ENCODE data around the gene RELCH.

Gene RELCH

DNA sequence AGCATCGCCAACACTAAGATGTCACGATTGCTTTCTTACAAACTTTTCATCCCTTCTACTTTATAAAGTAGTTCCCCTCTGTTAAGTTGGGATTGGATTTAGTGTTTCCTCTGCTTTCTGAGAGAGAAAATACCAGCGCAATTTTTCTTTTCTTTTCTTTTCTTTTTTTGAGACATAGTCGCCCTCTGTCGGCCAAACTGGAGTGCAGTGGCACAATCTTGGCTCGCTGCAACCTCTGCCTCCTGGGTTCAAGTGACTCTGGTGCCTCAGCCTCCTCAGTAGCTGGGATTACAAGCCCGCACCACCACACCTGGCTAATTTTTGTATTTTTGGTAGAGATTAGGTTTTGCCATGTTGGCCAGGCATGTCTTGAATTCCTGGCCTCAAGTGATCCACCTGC is 9.0 kb downstream of the RELCH start:
- DNase-seq (ENCODE audit: low read depth in 2 of 2): no peak

DNA sequence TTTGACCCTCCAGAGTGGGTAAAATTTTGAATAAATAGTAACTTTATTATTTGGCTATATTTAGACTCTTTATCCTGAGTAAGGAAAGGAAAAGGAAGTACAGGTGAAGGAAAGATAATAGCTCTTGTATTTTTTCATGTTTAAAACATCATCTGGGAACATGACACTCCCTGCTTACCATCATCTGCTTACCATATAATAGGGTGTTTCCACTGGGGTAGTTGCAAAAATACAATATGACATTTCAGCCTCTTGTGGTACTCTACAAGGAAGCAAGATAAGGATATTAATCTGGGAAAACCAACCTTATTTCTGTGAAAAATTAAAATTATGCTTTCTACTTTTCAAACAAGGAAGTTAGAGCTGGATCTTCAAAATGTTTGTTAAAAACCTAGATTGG is 9.9 kb downstream of the RELCH start:
- no peak for DNase-seq (ENCODE audit: low read depth in 2 of 2)

- DNase-seq (ENCODE audit: low read depth in 2 of 2): no peak
Measured at GRCh38 chr18:62198259-62198658, 11.2 kb downstream of the RELCH start.

GRCh38 chr18:62199629-62200028 is 12.6 kb downstream of the RELCH start:
- no peak for DNase-seq (ENCODE audit: low read depth in 2 of 2)

DNA sequence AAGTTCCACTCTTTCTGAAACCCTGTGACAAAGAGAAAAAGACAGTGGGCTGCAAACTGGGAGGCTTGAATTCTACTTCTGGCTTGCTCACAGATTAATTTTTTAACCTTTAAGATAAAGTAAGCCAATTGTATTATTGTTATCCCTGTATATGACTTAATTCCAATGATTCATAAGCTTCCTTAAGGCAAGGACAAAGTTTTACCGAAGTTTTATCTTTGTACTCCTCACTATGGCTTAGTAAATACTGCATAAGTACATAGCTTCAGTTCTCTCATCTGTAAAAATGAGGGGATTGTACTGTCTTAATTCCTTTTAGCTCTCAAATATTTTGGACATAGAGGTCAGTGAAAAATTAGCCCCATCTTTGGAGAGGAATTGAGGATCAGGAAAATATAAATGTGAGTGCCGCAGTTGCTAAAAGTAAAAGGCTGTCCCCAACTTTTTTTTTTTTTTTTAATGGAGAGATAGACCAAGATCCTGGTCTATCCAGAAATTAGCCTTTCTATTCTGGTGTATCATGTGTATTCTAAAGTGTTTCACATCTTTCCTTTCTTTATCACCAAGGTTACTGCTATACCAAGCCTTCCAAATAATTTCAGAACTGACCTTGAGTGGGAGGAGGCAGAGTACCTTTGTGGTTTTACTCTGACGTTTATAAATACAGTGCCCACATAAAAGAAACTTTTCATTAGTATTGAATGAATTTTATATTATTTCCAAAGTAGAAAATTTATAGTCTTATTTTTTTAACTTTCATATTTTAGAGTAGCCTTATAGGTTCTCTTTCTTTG is 13.3 kb downstream of the RELCH start:
- no peak for DNase-seq (ENCODE audit: low read depth in 2 of 2)

DNA sequence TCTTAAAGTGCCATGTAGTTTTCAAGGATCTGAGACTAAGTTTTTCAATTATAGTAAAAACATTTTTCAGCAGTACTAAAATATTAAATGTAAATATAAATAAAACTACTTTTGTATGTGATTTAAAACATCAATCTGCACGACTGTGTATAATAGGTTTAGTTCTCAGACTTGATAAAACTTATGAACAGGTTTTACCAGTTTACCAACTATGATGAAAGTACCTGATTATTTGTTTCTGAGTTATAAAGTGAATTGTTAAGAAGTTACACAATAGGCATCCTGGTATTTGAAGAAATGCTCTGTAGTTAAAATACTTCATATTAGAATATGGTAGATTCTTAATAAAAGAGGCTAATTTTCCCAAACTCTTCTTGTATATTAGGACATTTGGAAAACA is 14.8 kb downstream of the RELCH start:
- DNase-seq (ENCODE audit: low read depth in 2 of 2): no peak

GRCh38 chr18:62205824-62206223 is 18.8 kb downstream of the RELCH start:
- DNase-seq (ENCODE audit: low read depth in 2 of 2): no peak

DNA sequence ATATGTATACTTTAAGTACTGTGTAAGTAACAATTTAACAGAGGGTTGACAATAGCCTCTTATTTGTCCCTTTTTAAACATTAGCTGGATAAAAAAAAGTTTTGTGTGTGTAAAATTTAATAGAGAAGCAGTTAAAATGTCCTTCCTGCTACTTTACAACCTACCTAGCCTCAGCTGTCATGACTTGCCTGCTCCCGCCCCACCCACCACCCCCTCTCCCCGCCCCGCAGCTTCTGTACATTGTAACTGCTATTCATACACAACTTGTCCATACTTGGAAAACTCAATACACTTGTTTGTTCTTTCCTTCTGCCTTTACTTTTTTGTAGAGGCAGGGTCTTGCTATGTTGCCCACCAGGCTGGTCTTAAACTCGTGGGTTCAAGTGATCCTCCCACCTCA is 19.5 kb downstream of the RELCH start:
- DNase-seq (ENCODE audit: low read depth in 2 of 2): no peak

DNA sequence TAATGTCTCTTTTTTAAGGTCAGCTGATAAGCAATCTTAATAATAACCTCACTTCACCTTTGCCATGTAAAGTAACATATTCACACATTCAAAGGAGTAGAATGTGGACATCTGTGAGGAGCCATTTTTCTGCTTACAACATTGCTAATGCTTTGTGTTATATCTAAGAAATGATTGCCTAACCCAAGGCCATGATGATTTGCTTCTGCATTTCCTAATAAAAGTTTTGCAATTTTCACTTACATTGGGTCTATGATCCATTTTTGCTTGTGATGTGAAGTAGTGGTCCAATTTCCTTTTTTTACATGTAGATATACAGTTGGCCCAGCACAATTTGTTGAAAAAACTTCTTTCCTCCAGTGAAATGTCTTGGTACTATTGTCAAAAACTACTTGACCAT is 22.0 kb downstream of the RELCH start:
- DNase-seq (ENCODE audit: low read depth in 2 of 2): no peak

DNA sequence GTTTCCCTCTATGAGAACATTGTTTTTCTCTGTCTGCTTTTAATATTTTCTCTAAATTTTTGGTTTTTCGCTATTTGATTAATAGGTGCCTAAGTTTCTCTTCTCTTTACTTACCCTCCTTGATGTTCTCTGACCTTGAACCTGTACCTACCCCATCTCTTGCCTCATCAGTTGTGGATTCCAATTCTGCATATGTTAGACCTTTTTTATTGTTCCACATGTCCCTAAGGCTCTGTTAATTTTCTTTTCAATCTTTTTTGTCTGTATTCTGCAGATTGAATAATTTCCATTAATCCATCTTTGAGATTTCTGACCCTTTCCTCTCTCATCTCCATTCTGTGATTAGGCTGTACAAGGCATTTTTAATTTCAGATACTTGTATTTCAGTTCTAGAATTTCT is 23.1 kb downstream of the RELCH start:
- no peak for DNase-seq (ENCODE audit: low read depth in 2 of 2)

- no peak for DNase-seq (ENCODE audit: low read depth in 2 of 2)
Measured at GRCh38 chr18:62211325-62211828, 24.3 kb downstream of the RELCH start.

DNA sequence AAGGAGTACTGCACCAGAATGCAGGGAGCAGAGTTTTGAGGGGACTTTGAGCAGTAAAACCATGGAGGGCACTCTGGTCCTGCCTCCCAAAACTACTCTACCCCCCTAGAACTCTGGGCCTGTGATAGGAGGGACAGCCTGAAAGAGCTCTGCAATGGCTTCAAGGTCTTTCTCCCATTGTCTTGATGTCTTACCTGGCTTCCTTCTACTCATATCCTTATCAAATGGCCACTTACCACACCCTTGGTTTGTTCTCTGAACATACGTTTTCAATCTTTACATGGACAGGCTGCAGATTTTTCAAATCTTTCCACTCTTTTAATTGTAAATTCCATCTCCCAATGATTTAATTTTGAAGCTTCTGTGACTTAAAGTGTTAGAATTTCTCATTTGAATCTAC is 27.7 kb downstream of the RELCH start:
- no peak for DNase-seq (ENCODE audit: low read depth in 2 of 2)

- no peak for DNase-seq (ENCODE audit: low read depth in 2 of 2)
Measured at GRCh38 chr18:62224229-62224628, 37.2 kb downstream of the RELCH start.

GRCh38 chr18:62226047-62226446 is 39.0 kb downstream of the RELCH start:
- DNase-seq (ENCODE audit: low read depth in 2 of 2): no peak

- DNase-seq (ENCODE audit: low read depth in 2 of 2): no peak
Measured at GRCh38 chr18:62236252-62236651, 49.2 kb downstream of the RELCH start.

- DNase-seq (ENCODE audit: low read depth in 2 of 2): no peak
Measured at GRCh38 chr18:62239475-62239874, 52.4 kb downstream of the RELCH start.

DNA sequence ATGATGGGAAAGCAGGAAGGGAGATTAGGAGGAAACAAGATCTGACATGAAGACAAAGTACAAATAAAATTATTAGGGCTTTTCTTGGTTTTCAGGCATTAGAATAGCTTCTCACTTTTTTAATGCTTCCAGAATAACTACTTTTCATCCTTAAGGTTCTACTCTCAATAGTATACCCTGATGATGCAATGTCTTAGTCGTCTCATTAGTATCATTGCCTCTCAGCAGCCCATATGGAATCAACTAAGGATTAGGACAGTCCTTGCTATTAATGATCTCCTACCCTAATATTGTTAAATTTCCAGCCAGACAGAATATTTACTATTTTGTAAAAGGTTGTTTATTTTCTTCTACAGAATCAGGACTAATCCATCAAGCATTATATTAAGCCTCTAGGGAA is 55.9 kb downstream of the RELCH start:
- DNase-seq (ENCODE audit: low read depth in 2 of 2): no peak

GRCh38 chr18:62245177-62245576 is 58.1 kb downstream of the RELCH start:
- no peak for DNase-seq (ENCODE audit: low read depth in 2 of 2)

GRCh38 chr18:62245699-62246098 is 58.6 kb downstream of the RELCH start:
- DNase-seq (ENCODE audit: low read depth in 2 of 2): no peak

GRCh38 chr18:62248313-62248712 is 61.3 kb downstream of the RELCH start:
- DNase-seq (ENCODE audit: low read depth in 2 of 2): no peak

- DNase-seq (ENCODE audit: low read depth in 2 of 2): peak; percentile 31 to 64
Measured at GRCh38 chr18:62249478-62250097, 62.5 kb downstream of the RELCH start.

- no peak for DNase-seq (ENCODE audit: low read depth in 2 of 2)
Measured at GRCh38 chr18:62250475-62250874, 63.4 kb downstream of the RELCH start.

DNA sequence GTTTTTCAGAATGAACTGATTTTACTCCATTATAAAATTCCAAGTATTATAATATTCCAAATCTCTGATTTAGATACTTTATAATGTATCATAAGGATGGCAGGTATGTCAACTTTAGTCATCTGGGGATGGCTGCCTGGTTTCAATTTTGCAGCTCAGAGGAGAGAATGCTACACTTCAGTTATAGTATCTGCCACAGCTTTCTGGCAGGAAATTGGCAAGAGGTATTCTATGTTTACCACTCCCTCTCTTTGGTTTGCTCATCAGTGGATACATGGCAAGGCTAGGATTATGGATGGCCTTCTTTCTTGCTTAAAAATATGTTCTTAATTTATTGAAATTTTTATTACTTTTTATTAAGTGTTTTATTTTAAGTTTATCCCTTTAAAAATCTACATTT is 71.0 kb downstream of the RELCH start:
- no peak for DNase-seq (ENCODE audit: low read depth in 2 of 2)

Measured in stimulated activated CD4-positive, alpha-beta T cell treated with anti-CD3 and anti-CD28 coated beads, Interleukin-12 subunit alpha, Interleukin-12 subunit beta, amount 100 ng/mL, for 24 hours (primary cell).